Activated CD8-positive, alpha-beta memory T cell treated with anti-CD3 and anti-CD28 coated beads for 24 hours (primary cell): ENCODE results near the gene MED22.
"Not testable (repeated sequence)": the region's sequence is repeated elsewhere in the genome, so short reads cannot be mapped to it uniquely, and the experiment has no call there.

Experiments
- DNase-seq: peaks from one replicate; pipeline ENCODE4 v3.0.0-alpha.2; 2020

MED22 gene

DNA sequence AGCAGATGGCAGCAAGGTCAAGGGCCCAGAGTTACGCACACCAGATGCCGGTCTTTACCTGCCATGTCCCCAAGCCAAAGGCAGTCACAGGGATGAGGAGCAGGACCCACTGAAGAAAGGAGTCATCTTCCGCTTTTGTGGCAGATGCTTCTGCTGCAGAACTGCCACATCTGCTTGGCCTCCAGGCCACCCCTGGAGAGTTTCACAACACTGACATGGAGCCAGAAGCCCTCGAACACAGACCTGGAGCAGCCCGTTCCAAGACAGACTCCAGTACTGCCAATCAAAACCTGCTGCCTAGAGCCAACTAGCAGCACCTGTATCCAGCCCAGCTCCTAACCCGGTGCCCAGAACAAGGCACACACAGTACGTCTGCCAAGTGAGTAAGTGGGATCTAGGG is 6.8 kb upstream of the MED22 start:
- no peak for DNase-seq

DNA sequence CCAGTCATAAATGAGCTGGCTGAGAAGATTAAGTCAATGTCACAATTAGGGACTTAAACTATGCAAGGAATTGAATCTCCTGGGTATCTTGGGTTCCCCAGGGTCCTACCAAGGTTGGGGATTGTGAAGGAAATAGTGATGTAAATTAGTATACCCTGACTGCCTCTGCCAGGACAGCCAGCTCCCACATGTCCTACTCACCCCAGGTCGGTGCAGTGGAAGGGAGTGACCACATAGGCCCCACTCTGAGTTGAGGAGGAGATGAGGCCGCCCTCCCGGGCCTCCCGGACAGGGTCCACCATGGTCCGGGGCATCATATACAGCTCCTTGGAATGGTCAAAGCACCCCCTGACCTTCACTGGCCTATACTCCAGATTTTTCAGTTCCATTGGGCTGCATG is 5.6 kb upstream of the MED22 start:
- no peak for DNase-seq

DNA sequence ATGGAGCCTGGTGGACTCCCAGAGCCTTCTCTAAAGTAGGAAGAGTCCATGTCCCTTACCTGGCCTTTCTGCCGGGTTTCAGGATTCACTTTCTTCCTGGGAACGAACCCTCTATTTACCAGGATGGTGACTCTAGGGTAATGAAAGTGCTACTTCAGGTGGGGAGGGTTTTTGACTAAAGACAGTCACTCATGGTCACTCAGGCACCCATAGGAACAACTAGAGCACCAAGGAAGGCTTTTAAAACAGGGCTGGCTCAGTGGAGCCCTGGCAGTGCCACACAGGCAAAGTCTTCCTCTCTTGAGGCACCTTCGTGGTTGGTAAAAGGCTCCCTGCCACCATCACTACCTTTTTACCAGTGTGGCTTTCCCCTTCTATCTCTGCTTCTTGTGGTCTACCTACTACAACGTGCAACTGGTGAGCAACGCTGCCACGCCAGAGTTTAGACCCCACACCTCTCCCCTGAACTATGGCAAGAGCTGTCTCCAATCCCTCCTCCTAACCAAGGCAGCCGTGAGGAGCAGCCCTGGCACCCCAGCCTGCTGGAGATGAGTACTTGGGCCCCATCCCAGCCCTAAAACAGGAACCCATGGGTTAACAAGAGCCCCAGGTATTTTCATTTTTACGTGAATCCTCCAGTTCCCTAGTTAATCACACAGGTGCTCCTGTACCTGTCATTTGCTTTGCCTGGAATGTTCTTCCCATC is 4.9 kb upstream of the MED22 start:
- DNase-seq, result no peak

- DNase-seq, result peak; percentile 82
Observed at GRCh38 chr9:133351908-133352634, 4.1 kb upstream of the MED22 start.

GRCh38 chr9:133351526-133351907 is 3.6 kb upstream of the MED22 start:
- no peak for DNase-seq

GRCh38 chr9:133349965-133350616 is 2.2 kb upstream of the MED22 start:
- no peak for DNase-seq

DNA sequence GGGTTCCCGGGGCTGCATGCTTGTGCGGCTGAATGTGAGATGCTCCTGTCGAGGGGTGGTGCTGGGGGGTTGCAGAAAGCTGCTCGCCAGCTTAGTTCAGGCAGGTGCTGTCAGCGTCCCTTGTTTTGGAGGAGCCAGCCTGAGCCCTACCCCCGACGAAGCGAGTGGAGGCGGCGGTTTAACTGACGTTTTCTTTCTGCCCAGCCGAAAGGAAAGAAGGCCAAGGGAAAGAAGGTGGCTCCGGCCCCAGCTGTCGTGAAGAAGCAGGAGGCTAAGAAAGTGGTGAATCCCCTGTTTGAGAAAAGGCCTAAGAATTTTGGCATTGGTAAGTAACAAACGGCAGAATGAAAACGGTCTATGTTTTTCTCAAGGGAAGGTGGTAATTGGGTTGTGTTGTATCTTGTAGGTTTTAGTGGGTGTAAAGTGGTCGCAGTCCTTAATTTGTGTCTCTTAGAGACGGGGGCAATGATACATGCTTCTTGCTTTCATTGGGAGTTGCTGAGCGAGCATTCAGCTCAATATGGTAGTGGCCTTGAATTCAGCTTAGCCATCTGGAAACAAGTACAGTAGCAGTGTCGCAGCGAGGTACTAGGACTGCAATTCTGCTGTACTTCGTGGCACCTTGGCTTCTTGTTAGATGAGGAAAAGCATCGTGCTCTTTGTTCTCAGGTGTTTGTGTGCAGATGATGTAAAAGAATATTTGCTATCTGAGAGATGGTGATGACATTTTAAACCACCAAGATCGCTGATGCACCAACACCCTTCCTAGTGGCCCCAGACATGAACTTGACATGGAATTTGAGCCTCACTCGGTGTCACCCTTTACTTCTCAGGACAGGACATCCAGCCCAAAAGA is 1.0 kb upstream of the MED22 start:
- DNase-seq, result no peak

DNA sequence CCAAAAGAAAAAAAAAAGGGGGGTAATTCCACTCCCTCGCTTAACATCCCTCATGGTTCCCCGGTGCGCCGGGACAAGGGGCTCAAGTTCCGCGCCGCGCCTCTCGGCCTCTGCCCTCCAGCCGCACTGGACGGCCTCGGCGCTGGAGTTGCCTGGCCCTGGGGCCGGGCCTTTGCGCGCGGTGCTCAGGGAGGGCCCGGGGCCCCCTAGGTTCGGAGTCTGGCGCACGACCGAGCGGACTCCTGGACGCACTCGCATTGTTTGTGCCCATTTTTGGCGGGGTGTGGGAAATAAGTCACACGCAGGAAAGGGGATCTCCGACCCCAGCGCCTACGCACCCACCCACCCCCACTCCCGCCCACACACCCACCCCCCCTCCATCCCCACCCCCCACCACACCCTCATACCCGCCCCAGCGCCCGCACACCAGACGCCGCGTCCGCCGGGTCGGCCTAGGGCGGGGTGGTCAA is 381 bp downstream of the MED22 start:
- DNase-seq, result no peak

GRCh38 chr9:133346021-133346785 is 1.7 kb downstream of the MED22 start:
- no peak for DNase-seq

DNA sequence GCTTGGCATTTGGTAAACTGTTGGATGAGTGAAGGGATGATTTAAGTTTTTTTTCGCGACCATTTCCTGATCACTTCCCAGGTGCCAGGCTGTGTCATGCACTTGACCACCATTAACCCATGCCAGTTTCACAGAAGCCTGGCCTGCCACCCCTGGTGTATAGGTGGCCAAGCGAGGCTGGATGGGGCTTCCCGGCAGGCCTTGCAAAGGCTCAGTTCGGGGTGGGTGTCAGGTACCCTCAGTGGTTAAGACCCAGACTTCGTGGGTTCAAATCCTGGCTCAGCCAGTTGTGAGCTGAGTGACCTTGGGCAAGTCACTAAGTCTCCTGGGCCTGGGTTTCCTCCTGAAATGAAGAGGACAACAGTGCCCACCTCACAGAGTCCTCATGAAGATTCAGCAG is 2.3 kb downstream of the MED22 start:
- no peak for DNase-seq

DNA sequence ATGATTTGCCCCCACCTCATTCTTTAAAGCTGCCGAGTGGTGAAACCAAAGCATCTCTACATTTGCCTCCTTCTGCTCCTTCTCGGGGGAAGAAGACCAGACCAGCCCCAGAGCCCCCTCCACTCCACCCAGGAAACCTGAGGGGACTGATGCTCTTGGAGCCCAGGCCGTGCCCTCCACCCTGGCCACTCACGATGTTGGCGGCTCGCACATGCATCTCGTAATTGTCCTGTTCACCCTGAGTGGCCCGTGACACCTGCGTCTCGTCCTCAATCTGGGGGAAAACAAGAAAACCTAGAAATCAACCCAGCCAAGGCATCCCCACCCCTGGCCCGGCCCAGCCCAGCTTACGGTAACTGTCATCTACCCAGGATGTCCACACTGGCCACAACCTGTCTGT is 3.0 kb downstream of the MED22 start:
- DNase-seq, result no peak

DNA sequence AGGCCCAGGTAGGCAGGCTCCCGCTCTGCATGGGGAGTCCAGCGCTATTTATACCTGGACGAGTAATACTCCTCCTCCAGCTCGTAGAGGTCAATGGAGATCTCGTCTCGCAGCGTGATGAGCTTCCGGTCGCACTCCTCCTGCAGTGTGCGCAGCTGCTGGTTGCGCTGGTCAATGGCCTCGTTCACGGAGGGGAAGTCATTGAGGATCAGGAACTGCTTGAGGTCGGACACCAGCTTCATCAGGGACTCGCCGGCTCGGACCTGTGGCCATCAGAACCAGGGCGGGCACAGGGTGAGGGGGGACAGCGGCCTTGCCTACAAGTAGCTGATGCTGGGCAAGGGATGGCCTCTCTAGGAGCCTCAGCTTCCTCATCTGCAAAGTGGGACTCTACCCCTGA is 3.9 kb downstream of the MED22 start:
- no peak for DNase-seq

DNA sequence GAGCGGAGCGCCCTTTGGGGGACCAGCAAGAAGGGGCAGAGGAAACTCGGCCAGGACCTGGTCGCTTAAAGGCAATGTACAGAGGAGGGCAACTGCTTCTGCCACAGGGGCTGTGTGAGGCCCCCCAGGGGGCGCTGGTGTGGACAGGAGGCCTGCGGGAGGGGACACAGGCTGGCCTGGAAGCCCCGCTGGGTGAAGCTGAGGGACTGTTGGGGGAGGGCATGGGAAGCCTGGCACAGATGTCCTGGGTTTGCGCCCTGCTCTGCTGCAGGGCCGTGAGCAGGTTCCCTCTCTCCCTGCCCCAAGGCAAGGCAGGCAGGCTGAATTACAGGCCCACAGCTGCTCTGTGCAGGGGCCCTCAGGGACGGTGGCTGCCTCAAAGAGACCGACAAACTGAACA is 5.4 kb downstream of the MED22 start:
- DNase-seq, result no peak

DNA sequence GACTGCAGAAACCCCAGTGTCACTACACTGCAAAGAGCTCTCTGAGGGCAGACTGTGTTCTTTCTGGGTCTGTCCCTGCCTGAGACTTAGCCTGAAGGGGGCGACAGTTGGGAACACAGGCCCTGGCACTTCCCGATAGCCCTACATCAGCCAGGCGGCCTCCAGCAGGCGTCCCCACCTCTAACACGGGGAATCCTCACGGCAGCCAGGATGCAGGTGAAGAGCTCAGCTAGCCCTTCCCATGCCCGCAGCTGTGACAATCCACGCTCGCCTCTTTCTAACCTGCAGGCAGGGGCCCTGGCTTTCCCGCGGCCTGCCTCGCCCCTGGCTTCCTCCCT is 5.9 kb downstream of the MED22 start:
- DNase-seq, result no peak

DNA sequence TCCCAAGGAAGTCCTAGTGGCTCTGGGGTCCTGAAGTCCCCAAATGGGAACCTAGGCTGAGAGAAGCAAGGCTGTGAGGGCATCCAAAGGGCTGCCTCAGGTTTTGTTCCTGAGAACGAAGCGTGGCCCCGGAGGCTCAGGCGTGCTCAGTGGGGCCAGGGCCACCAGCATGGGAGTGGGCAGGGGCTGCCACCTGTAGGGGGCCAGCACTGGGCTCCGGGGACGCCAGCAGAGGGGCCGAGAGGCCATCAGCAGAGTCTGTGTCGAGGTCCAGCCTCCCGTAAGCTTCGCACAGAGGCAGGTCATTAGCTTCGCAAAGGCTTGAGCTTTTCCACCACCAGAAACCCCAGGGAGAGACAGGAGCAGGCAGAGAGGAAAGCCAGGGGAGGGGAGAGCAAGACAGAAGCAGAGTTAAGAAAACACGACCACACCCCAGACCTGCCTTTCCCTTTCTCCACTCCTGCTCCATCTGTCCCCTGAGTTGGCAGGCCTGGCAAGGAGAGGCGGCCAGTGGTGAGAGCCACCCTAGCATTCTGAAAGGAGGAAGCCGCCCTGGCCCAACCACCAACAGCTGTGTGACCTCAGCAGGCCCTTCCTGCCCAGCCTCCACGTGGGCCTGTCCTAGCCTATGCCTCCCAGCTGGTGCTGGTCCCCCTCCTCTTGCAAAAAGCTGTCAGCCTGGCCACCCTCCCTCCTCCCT is 6.4 kb downstream of the MED22 start:
- DNase-seq, result no peak

DNA sequence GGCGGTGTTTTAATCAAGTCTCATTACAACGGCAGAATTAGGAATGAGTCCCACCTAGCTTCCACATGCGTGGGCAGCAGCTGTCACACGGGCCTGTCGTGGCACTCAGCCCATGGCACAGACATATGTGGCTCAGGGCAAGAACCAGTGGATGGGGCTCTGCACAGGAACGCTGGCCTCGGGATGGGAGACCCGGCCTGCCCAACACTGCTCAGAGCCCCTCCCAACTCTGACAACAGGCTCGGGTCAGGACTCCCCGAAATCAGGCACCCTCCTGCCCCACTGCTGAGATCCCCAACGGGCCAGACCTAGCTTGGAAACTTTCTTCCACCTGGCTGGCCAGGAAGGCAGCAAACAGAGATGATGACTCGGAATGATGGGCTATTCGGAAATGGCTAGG is 7.0 kb downstream of the MED22 start:
- no peak for DNase-seq

- no peak for DNase-seq
Observed at GRCh38 chr9:133340256-133340655, 7.7 kb downstream of the MED22 start.

DNA sequence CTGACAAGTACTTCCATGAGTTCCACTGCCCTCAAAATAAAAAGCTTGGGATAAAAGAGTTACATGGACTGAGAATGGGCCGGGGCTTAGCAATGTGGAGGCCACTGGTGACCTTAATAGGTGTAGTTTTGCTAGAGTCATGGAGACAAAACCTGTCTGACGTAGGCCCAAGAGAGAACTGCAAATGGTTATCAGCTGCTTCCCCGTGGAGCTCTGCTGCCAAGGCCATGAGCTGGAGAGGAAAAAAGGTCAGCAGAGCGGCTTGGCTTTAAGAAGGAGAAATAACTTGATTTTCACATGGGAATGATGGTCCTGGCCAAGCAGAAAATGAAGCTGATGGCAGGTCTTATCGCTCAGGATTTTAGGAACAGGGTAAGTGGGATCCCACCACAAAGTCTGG is 8.3 kb downstream of the MED22 start:
- DNase-seq, result no peak

- peak; percentile 97 for DNase-seq
Observed at GRCh38 chr9:133335924-133336811, 11.8 kb downstream of the MED22 start, which contains the start of gene SURF6. Gene SURF6 (minus strand): TSS chr9:133336188. CDS start chr9:133336132, 56 bp downstream.

DNA sequence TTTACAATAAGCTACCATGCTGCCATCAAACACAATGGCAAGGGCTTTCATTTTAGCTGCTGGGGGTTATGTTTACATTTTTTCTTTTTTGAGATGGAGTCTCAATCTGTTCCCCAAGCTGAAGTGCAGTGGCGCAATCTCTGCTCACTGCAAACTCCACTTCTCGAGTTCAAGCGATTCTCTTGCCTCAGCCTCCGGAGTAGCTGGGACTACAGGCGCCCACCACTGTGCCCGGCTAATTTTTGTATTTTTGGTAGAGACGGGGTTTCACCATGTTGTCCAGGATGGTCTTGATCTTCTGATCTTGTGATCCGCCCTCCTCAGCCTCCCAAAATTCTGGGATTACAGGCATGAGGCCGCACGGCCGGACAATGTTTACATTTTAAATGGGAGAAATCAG is 13.0 kb downstream of the MED22 start:
- not testable (repeated sequence) for DNase-seq

DNA sequence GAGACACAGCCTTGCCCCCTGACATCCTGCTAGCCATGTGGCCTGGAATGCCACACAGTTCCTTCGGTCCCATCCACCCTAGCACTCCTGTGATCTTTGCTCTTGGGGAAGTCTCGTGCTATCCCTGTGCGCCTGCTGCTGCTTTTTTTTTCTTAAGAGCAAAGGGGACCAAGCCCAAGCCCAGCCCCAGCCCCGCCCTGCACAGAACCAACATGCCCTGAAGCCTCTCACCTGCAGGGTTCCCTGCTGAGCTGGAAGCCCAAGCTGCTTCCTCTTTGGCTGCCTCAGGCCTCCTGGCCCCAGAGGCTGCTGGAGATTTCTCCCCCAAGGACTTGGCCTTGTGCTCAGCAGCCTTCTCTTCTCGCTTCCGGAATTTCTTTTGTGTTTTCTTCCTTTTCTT is 13.8 kb downstream of the MED22 start:
- no peak for DNase-seq
